Central memory CD4-positive, alpha-beta T cell (primary cell): ENCODE results near the gene ZNF670.
"Not testable (repeated sequence)": the region's sequence is repeated elsewhere in the genome, so short reads cannot be mapped to it uniquely, and the experiment has no call there.

ENCODE experiments used
- DNase-seq: peaks from one replicate; pipeline ENCODE4 v3.0.0; 2022
- total RNA-seq, 3 experiments: gene quantifications; one replicate each; lab custom pipeline; 2026; lab: John Stamatoyannopoulos, UW

Gene ZNF670
- total RNA-seq = 0.77 to 6.7 (median 5.2) reads per million in 3 experiments

DNA sequence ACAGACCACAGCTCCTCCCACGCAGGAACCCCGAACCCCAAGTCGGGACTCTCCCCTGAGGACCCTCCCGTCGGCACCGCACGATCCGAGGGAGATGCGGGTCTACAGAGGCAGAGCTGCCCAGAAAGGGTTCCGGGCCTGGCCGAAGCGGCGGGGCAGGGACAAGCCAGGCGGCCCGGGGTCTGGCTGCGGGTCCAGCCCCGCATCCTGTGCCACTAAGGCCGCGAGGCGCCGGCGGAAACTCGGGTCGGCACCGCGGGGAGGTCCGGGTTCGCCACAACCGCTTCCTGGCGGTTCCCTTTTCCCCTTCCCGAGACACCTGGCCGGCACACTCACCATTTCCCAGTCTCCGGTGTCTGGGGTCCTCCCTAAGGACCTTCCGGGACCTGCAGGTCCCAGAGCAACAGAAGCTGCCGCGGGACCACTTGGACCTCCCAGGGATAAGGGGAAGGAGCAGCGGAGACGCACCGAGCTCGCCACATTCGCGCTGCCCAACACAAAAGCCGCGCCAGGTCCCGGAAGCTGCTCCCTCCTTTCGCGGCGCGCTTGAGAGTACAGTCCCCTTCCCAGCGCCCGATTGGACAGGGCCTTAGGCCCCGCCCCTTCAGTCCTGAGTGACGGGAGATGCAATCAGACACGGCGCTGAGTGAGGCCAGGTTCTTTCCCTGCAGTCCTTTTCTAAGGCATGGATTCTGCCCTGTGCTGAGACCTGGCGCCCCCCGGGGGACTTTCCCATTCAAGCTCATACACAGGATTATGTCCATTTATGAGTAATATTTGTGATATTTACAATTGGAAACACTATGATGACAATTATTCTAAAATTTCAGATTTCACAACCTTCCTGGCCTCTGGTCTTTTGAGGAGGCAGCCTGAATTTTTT lies at the start of gene ZNF670:
ZNF670 (minus strand) TSS at position 554 of the 883 bp plus-strand sequence; CDS start at position 339, 215 bp downstream.
- peak; percentile 70 for DNase-seq

DNA sequence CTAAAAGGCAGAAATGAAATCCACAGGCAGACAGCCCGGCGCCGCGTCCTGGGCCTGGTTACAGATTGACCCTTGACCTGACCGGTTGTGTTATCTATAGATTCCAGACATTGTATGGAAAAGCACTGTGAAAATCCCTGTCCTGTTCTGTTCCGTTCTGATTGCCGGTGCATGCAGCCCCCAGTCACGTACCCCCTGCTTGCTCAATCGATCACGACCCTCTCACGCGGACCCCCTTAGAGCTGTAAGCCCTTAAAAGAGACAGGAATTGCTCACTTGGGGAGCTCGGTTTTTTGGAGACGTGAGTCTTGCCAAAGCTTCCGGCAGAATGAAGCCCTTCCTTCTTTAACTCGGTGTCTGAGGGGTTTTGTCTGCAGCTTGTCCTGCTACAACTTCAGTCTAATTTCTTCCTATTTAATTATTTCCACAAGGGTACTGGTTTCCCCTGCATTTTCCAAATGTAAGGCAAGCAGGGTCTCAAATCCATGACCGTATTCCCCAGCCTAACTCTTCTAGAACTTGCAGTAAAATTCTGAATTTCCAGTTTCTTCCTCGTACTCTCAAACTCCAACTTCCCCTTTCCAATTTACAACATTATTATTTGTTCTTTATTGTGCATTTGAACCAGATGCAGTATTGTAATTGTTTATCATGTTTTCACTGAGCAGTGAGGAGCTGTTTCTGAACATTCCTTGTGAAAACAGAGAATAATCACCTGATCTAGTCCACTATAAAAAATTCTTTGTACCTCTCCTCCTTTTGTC lies 49.1 kb upstream of the ZNF670 start:
- DNase-seq = not testable (repeated sequence)

DNA sequence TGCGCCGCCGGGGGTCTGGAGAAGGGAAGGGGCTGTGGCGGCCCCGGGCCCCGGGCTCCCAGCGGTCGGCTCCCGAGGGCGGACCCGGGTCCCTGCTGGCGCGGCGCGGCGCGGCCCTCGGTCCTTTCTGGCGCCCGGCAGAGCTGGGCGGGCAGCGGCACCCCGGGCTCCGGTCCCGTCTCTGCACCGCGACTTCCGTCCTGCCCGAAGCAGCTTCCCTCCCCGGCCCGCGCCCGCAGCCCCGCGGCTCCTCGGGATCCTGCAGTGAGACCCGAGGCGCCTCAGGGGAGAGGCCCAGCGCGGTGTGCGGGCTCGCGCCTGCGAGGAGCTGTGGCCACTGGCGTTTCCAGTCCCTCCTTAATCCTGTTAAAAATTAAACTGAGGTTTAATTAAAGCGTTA lies 48.0 kb upstream of the ZNF670 start:
- DNase-seq = not testable (repeated sequence)

DNA sequence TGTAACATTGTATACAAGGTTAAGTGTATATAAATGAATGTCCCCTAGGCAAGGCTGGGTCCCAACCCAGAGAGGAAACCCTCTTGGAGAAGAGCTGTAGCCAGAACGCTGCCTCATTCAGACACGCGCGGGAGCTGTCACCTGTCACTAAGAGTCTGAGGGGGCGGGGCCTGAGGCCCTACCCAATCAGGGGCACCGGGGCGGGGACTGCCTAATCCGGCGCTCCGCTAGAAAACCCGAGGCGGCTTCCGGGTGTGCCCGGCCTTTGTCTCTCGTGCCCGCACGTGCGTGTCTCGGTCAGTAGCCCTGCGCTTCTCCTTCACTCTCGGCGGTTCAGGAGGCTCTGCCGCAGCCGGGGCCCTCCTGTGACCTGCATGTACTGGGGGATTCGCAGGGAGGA lies 47.6 kb upstream of the ZNF670 start:
- DNase-seq = not testable (repeated sequence)

DNA sequence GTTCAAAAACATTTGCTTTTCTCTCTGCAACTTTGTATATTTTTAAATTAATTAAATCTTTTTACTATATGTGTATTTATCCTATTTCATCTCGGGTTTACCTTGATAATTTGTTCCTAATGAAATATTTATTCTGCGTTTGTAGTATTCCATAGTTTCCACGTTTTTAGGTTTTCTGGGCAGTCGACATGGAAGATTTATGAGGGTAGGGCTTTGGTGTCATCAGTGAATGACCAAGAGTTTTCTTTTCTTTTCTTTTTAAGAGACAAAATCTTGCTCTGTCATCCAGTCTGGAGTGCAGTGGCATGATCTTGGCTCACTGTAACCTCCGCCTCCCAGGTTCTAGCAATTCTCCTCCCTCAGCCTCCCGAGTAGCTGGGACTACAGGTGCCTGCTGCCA lies 42.8 kb upstream of the ZNF670 start:
- DNase-seq = no peak

DNA sequence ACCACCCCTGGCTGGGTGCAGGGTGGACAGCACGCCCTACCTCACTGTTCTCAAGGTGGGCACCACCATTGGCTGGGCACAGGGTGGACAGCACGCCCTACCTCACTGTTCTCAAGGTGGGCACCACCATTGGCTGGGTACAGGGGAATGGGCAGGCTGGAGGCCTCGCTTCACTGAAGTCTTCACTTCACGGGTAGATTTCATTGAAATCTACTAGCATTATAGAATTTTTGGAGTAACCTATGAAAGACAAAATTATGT lies 41.7 kb upstream of the ZNF670 start:
- not testable (repeated sequence) for DNase-seq

DNA sequence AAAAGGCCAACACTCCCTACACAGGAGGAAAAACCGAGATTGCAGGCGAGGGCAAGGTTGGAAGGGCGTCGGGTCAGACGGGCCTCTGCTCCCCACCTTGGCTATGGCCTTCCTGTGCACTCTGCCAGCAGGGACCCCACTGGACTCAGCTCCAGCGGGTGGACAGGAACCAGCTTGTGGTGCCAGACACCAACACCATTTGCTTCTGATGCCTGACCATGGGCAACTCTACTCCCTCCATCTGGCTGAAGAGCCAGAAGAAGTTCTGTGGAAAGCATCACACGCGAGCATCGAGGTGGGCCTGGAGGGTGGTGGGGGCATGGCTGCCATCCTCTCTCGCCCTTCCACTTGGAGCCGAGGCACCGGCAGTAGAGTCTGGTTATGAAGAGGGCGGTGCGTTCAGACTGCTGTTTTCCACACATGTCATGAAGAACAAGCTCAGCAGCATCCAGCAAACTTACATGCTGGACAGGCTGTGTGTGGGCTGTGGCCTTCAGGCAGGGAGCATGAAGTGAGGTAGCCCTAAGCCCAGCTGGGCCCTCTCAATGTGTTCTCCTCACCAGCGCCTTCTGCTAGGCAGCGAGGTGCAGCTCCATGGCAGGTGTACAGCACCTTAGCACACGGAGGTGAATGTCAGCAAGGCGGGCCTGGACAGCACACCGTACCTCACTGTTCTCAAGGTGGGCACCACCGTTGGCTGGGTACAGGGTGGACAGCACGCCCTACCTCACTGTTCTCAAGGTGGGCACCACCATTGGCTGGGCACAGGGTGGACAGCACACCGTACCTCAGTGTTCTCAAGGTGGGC lies 41.2 kb upstream of the ZNF670 start:
- no peak for DNase-seq

DNA sequence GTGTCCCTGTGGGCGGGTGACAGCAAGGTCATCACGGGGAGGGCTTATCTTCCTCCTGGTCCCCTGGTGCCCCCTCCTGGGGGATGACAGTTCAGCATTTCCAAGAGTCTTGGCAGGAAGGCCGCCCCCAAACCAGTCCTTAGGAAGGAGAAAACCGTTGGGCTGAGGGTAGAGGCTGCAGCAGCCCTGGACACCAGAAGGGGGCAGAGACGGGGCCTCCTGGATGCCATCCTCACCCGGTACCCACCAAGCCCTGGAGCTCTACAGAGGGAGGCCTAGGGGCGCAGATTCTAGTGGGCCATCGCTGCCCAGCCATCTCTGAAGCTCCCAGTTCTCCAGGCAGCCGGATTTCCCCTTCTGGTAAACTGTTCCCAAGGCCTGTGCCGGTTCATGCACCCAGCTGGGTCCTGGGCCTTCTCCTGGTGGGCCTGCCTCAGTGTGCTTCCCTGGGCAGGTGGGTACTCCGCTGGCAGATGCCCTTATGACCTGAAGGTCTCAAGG lies 40.4 kb upstream of the ZNF670 start:
- no peak for DNase-seq

DNA sequence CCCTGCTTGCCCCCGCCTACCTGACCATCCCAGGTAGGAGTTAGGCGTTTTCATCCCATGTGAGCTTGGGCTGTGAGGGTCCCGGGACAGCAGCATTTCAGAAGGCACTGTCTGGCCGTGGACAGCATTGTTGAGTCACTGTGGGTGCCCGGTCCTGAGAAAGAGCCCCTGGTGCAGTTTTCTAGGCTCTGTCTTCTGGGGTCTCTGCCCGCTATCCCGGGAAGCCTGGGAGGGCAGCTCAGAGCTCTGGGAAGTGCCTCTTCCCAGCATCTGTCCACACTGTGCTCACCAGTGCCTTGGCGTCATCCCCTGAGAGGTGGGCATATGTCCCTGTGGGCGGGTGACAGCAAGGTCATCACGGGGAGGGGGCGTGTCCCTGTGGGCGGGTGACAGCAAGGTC lies 36.9 kb upstream of the ZNF670 start:
- DNase-seq = no peak

DNA sequence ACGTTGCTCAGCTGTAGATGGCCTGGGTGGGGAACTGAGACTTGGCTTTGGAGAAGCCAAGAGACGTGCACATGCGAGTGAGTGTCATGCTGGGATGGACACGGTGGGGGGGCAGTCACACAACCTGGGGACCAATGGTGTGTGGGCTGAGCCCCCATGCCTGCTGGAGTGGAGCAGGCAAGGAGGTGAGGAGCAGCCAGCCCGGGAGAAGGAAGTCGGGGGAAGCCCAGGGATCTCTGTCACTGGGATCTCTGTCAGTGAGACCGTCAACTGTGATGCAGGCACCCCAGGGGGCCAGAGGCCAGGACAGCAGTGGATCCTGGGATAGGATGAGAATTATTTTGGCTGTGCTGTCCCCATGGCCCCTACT lies 36.5 kb upstream of the ZNF670 start:
- no peak for DNase-seq

DNA sequence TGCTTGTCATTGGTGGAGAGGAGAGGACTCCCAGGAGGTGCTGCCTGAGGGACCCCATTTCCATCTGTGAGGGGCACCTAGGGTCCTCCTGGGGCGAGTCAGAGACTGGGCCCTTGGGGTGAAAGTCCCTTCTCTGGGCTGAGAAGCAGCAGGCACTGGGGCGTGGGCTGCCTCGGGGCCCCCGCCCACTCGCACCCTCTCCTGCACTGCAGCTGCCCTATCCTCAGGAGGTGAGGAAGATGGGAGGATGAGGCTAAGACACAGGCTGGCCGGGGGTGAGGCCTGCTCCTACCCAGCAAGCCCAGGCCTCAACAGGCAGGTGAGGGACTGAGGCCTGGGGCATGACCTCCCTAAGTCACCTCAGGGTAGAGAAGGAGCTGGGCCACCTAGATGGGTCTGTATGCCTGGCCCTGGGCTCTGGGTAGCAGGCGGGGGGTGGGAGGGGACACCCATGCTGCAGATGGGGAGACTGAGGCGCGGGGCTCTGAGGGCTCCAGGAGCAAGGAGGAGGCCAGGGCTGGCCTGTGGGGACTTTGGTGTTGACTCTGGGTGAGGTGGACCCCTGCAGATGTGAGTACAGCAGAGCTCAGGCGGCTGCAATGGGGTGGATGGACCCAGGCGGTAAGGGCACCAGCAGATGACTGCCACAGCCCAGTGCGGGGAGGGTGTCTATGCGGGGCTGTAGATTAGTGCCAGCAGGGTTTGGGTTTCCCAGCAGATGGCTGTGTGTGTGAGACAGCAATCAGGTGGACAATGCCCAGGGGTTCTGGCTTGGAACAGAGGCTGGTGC lies 35.9 kb upstream of the ZNF670 start:
- DNase-seq = no peak

DNA sequence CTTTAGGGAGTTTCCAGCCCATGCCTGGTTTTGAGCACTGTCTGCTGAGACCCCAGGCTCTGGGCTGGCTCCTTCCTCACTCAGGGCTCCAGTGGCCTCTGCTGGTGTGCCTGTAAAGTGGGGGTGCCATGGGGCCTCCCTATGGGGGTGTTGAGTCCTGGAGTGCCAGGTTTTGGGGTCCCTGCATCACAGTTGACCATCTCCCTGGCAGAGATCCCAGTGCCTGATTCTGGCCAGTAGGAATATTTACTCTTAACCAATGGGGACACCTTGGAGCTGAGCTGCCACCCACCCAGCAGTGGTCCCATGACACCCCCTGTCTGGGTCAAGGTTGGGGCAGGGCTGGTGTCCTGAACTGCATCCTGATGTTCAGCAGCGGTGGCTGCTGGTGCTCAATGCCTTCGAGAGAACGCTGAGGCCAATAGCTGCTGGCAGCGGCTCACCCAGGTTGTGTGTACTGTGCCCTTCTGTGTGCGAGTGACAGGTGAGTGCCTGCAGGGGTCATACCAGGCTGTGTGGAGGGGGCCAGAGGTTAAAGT lies 35.2 kb upstream of the ZNF670 start:
- DNase-seq = no peak

DNA sequence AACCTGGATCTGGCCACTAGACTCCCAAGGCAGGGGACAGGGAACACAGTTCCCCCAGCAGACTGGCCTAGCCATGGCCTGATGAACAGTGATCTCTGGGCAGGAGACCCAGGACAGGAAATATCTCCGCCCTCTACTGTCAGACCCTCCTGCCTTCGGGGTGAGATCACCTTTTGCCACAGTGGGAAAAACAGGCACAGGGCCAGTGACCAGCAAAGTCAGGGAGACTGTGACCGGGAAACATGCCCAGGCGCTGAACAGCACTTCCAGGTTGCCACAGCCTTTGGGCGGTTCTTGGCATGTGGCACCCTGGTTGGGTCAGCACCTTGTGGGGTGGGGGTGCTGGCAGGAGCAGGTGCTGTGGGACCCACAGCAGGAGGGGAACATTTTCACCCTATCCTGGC lies 34.5 kb upstream of the ZNF670 start:
- DNase-seq = no peak

DNA sequence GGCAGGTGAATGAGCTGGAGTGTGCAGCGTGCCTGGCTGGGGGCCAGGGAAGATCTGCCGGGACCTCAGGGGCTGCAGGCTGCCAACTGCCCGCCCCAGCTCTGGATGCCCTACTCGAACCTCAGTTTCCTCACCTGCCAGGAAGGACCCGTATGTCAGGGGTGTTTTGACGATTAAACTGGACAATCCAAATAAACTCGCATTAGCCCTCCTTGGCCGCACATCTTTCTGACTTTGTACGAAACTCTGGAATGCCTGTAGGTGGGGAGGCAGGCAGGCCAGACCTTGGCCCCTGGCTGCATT lies 33.8 kb upstream of the ZNF670 start:
- no peak for DNase-seq

DNA sequence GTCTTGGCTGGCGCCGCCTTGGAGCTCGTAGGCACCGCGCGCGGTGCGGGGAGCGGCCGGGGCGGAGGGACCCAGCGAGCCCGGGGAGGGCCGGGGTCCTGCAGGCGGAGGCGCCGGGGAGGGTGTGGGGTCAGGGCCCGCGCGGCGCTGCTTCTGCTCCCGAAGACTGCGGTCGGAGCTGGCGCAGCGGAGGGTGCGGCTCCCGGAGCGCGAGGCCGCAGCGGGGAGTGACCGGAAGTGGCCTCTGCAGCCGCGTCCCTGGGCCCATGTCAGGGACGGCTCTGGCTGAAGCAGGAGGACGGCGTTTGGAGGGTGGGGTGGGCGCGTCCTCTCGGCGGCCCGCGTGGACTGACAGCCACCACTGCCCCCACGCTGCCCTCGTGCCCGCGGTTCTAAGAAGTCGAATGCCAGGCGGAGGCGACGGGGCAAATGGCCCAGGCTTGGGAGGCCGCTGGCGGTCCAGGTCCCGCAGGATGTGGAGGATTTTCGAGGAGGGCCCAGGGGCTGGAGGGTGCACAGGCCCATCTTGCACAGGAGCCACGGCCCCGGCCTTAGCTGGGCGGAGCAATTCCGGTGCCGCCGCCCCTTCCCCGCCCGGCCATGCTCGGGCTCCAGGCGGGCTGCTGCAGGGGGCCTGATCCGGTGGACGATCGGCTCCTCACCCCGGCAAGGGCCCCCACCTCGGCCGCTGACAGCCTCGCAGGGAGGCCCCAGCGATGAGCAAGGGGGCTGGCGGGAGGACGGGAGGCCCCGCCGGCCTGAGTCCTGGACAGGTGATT lies 33.3 kb upstream of the ZNF670 start:
- no peak for DNase-seq

DNA sequence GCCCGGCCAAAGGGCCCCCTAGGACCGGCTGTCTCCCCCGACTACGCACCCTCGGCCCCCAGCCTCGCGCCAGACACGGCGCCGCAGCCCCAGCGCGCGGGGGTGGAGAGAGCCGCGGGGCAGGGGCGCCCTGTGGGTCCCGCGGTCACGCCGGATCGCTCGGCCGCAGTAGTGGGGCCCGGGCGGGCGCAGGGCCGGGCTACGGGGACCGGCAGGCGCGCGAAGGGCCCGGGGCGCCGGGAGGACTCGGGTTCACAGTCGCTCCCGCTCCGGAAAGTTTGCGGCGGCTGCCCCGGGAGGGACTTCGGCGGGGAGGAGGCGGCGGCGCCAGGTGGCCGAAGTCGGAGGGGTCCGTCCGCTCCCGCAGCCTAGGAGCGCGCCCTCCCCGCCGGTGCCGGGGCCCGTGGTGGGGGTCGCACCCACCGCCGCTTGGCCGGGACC lies 32.7 kb upstream of the ZNF670 start:
- no peak for DNase-seq

DNA sequence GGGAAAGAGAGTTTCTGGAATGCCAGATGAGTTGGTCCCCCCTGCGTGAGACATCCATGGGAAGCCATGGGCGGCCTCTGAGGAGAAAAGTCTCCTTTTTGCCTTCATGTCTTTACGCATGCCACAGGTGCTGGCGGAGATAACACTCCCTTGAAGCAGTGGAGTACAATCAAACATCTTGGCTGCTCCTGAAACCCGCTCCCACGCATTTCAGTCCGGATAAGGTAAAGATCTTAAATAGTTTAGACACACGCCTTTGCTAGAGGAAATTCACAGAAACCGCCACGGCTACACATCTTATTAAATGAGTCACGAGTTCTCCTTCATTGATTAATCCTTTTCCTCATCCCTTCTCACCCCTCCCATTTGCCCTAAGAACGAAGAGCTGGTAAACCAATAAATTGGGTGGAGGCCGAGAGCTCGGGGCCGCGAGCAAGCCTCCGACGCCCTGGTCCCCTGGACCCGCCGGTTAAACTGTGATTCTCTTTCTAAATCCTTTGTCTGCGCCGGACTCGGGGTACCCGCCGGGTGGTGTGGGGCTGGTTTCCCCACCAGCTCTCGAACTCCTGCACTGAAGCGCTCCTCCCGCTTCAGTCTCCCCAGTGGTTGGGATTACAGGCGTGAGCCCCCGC lies 32.1 kb upstream of the ZNF670 start:
- no peak for DNase-seq

DNA sequence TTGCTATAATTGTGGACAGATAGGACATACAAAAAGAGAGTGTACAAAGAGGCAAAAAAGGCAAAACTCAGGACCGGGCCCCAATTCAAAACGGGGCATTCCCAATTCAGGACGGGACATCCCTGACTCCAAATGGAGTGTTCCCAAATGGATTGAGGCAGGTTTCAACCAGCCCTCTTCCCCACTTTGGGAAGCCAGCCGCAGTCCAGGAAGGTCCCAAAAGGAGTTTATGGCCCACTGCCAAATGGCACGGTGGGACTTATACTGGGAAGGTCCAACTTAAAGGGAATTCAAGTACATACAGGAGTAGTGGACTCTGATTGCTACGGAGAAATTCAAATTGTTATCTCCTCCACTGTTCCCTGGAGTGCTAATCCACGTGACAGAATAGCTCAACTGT lies 29.1 kb upstream of the ZNF670 start:
- no peak for DNase-seq

DNA sequence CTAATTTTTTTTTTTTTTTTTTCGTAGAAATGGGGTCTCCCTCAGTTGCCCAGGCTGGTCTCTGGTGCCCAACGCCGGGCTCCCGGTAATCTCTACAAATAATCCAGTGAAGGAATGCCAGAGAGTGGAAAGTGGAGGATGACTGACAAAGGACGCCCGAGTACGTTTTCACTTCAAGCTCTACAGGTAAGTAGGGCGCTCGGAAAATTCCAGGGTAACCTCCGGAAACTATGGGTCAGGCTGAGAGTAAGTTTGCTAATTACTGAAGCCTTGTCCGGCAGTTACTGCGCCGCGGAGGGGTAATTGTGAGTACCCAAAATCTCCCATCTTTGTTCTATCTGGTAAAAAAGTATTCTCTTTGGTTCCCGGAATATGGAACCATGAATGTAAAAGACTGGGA lies 27.4 kb upstream of the ZNF670 start:
- DNase-seq = no peak

DNA sequence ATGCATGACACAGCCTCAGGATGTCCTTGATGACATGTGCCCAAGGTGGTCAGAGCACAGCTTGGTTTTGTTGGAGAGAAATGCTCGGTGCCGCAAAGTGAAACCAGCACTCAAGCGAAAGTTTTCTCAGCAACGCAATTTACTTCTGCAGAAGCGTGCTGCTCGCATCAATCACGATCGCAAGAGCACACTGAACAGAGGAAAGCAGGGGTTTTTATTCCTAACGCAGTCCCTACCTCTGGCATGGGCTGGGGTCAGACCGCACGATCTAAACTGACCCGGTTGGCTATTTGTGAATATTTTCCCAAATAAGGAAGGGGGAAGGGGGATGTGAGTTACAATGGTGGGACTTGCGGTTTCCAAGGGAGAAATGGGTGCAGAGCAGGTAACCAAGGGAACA lies 26.4 kb upstream of the ZNF670 start:
- no peak for DNase-seq
